ENCODE measurements around the gene PIKFYVE.

- TF ChIP-seq MAX (IDR thresholded peaks at IDR 0.05; ENCODE audit: low read depth, low read length) (no peak), CTCF (IDR thresholded peaks at IDR 0.05 in 2 of 3, conservative IDR thresholded peaks at IDR 0.05 in 1 of 3; ENCODE audit: control insufficient read depth in 2 of 3, extremely low read depth in 1 of 3, insufficient read depth in 1 of 3, low read depth in 3 of 3, low read length in 3 of 3) (no peak), CREM (IDR thresholded peaks at IDR 0.05; ENCODE audit: low read depth) (no peak), KDM1A (IDR thresholded peaks at IDR 0.05; ENCODE audit: borderline replicate concordance) (no peak), TBL1XR1 (IDR thresholded peaks at IDR 0.05; ENCODE audit: low read depth, low read length) (no peak), MEF2A (IDR thresholded peaks at IDR 0.05; ENCODE audit: insufficient read depth, low read depth, low read length) (no peak), TAF1 (IDR thresholded peaks at IDR 0.05; ENCODE audit: borderline replicate concordance, low read depth, low read length) (no peak), POLR2A (IDR thresholded peaks at IDR 0.05; ENCODE audit: low read depth, low read length) (no peak)
- TF ChIP-seq, protein P1, sequence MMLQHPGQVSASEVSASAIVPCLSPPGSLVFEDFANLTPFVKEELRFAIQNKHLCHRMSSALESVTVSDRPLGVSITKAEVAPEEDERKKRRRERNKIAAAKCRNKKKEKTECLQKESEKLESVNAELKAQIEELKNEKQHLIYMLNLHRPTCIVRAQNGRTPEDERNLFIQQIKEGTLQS (IDR thresholded peaks at IDR 0.05; ENCODE audit: borderline replicate concordance, extremely low read depth, low read depth, low read length): no peak
- TF ChIP-seq, protein P2, sequence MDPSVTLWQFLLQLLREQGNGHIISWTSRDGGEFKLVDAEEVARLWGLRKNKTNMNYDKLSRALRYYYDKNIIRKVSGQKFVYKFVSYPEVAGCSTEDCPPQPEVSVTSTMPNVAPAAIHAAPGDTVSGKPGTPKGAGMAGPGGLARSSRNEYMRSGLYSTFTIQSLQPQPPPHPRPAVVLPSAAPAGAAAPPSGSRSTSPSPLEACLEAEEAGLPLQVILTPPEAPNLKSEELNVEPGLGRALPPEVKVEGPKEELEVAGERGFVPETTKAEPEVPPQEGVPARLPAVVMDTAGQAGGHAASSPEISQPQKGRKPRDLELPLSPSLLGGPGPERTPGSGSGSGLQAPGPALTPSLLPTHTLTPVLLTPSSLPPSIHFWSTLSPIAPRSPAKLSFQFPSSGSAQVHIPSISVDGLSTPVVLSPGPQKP (IDR thresholded peaks at IDR 0.05; ENCODE audit: low read depth, low read length): no peak
- TF ChIP-seq, protein P3, sequence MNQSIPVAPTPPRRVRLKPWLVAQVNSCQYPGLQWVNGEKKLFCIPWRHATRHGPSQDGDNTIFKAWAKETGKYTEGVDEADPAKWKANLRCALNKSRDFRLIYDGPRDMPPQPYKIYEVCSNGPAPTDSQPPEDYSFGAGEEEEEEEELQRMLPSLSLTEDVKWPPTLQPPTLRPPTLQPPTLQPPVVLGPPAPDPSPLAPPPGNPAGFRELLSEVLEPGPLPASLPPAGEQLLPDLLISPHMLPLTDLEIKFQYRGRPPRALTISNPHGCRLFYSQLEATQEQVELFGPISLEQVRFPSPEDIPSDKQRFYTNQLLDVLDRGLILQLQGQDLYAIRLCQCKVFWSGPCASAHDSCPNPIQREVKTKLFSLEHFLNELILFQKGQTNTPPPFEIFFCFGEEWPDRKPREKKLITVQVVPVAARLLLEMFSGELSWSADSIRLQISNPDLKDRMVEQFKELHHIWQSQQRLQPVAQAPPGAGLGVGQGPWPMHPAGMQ (IDR thresholded peaks at IDR 0.05; ENCODE audit: borderline replicate concordance): no peak
- TF ChIP-seq, protein P4, sequence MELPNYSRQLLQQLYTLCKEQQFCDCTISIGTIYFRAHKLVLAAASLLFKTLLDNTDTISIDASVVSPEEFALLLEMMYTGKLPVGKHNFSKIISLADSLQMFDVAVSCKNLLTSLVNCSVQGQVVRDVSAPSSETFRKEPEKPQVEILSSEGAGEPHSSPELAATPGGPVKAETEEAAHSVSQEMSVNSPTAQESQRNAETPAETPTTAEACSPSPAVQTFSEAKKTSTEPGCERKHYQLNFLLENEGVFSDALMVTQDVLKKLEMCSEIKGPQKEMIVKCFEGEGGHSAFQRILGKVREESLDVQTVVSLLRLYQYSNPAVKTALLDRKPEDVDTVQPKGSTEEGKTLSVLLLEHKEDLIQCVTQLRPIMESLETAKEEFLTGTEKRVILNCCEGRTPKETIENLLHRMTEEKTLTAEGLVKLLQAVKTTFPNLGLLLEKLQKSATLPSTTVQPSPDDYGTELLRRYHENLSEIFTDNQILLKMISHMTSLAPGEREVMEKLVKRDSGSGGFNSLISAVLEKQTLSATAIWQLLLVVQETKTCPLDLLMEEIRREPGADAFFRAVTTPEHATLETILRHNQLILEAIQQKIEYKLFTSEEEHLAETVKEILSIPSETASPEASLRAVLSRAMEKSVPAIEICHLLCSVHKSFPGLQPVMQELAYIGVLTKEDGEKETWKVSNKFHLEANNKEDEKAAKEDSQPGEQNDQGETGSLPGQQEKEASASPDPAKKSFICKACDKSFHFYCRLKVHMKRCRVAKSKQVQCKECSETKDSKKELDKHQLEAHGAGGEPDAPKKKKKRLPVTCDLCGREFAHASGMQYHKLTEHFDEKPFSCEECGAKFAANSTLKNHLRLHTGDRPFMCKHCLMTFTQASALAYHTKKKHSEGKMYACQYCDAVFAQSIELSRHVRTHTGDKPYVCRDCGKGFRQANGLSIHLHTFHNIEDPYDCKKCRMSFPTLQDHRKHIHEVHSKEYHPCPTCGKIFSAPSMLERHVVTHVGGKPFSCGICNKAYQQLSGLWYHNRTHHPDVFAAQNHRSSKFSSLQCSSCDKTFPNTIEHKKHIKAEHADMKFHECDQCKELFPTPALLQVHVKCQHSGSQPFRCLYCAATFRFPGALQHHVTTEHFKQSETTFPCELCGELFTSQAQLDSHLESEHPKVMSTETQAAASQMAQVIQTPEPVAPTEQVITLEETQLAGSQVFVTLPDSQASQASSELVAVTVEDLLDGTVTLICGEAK (IDR thresholded peaks at IDR 0.05; ENCODE audit: borderline replicate concordance): no peak
- TF ChIP-seq, protein P5, sequence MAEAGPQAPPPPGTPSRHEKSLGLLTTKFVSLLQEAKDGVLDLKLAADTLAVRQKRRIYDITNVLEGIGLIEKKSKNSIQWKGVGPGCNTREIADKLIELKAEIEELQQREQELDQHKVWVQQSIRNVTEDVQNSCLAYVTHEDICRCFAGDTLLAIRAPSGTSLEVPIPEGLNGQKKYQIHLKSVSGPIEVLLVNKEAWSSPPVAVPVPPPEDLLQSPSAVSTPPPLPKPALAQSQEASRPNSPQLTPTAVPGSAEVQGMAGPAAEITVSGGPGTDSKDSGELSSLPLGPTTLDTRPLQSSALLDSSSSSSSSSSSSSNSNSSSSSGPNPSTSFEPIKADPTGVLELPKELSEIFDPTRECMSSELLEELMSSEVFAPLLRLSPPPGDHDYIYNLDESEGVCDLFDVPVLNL (IDR thresholded peaks at IDR 0.05; ENCODE audit: low read depth, low read length): no peak
Observed at GRCh38 chr2:208386541-208386940, 120.5 kb downstream of the PIKFYVE start.

Measured in GM12878 (cell line).